ENCODE measurements around the gene RYR3.
"Not testable (repeated sequence)": the region's sequence is repeated elsewhere in the genome, so short reads cannot be mapped to it uniquely, and the experiment has no call there.

DNA sequence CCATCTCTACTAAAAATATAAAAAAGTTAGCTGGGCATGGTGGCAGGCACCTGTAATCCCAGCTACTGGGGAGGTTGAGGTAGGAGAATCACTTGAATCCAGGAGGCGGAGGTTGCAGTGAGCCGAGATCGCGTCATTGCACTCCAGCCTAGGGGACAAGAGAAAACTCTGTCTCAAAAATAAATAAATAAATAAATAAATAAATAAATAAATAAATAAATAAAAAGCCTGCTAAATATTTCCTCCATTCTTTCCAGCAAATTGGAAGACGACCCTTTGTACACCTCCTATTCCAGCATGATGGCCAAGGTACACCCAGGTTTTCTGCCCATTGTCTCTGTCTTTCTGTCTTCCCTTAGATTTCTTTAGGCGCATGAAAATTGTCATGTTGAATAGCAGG is 508.7 kb downstream of the RYR3 start:
- not testable (repeated sequence) for TF ChIP-seq MXI1 (IDR thresholded peaks at IDR 0.05; ENCODE audit: low read depth, low read length); POLR2AphosphoS5 (IDR thresholded peaks at IDR 0.05; ENCODE audit: low read length); ETV6 (conservative IDR thresholded peaks at IDR 0.05 in 1 of 2, IDR thresholded peaks at IDR 0.05 in 1 of 2; ENCODE audit: borderline replicate concordance in 1 of 2, low read depth in 1 of 2); CTCF (IDR thresholded peaks at IDR 0.05 in 2 of 3, conservative IDR thresholded peaks at IDR 0.05 in 1 of 3; ENCODE audit: control insufficient read depth in 2 of 3, extremely low read depth in 1 of 3, insufficient read depth in 1 of 3, low read depth in 3 of 3, low read length in 3 of 3); LARP7 (IDR thresholded peaks at IDR 0.05); RFX5 (IDR thresholded peaks at IDR 0.05; ENCODE audit: low read depth, low read length); JUND (IDR thresholded peaks at IDR 0.05; ENCODE audit: low read depth, low read length); POLR2A (IDR thresholded peaks at IDR 0.05; ENCODE audit: low read depth, low read length); EZH2 (IDR thresholded peaks at IDR 0.05; ENCODE audit: borderline replicate concordance, control insufficient read depth, low read depth, low read length); EP300 (IDR thresholded peaks at IDR 0.05; ENCODE audit: borderline replicate concordance in 1 of 2, control insufficient read depth in 1 of 2, low read depth in 2 of 2, low read length in 2 of 2); WRNIP1 (IDR thresholded peaks at IDR 0.05; ENCODE audit: borderline replicate concordance, low read depth, low read length); ZNF24 (IDR thresholded peaks at IDR 0.05); HCFC1 (IDR thresholded peaks at IDR 0.05; ENCODE audit: low read length)
